Neural progenitor cell (in vitro differentiated cells): Measurements from ENCODE around the gene ARL6IP5.

Experiments used
- EZH2phosphoT487 ChIP-seq: fragments of 200-600 bp; sonication (generic); IDR thresholded peaks from 2 replicates; pipeline ENCODE4 v1.6.1; 2017; ENCODE audit warnings: antibody characterized with exemption
- TF ChIP-seq, protein P1 (sequence below): fragments of 200-600 bp; sonication (generic); IDR thresholded peaks from 2 replicates; pipeline ENCODE4 v1.5.1; 2017; ENCODE audit warnings: antibody characterized with exemption, mild to moderate bottlenecking

DNA sequence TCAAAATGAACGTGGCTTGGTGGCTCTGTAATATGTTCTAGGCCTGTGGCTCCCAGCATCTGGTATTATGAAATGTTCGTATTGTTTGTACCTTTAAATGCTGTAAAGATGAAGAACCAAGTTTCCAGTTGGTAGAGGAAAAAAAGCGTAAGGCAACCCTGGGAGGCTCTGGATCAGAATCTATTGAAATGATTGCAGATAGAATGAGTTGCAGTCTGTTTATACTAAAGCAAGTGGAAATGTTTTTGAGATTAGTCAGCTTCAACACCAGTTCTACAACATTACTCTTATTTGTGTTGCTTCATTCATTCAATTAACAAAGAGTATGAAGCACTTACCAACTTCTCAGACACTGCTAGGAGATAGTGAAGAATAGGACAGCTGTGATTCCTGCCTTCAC lies 5.3 kb downstream of the ARL6IP5 start:
- TF ChIP-seq EZH2phosphoT487: no peak
- TF ChIP-seq, protein P1, sequence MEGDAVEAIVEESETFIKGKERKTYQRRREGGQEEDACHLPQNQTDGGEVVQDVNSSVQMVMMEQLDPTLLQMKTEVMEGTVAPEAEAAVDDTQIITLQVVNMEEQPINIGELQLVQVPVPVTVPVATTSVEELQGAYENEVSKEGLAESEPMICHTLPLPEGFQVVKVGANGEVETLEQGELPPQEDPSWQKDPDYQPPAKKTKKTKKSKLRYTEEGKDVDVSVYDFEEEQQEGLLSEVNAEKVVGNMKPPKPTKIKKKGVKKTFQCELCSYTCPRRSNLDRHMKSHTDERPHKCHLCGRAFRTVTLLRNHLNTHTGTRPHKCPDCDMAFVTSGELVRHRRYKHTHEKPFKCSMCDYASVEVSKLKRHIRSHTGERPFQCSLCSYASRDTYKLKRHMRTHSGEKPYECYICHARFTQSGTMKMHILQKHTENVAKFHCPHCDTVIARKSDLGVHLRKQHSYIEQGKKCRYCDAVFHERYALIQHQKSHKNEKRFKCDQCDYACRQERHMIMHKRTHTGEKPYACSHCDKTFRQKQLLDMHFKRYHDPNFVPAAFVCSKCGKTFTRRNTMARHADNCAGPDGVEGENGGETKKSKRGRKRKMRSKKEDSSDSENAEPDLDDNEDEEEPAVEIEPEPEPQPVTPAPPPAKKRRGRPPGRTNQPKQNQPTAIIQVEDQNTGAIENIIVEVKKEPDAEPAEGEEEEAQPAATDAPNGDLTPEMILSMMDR: no peak
